H9 (cell line): Measurements from ENCODE around the gene SFMBT1. TPM values are rescaled to one million over a fixed set of nuclear protein-coding genes. Genes with fewer than 3 reads are reported as not detected.

Source experiments
- DNase-seq: peaks from one replicate; pipeline ENCODE4 v3.0.0-alpha.2; 2017
- H2AFZ ChIP-seq: one replicate; pipeline ENCODE4 v1.6.1; 2013; ENCODE audit warnings: mild to moderate bottlenecking, low read length, control low read depth, moderate library complexity
- H2AK5ac ChIP-seq: 2 replicates; pipeline ENCODE4 v1.6.1; 2013; ENCODE audit warnings: low read length, control low read depth, mixed read lengths; ENCODE audit not compliant: insufficient read length
- H2BK120ac ChIP-seq: one replicate; pipeline ENCODE4 v1.6.1; 2013; ENCODE audit warnings: low read depth, mild to moderate bottlenecking, low read length, control low read depth, inconsistent platforms; ENCODE audit not compliant: poor library complexity, severe bottlenecking
- H2BK12ac ChIP-seq: 2 replicates; pipeline ENCODE4 v1.6.1; 2013; ENCODE audit warnings: low read length, control low read depth, mixed read lengths, low read depth; ENCODE audit not compliant: insufficient read length
- H2BK15ac ChIP-seq: 2 replicates; pipeline ENCODE4 v1.6.1; 2013; ENCODE audit warnings: low read depth, low read length, control low read depth
- H2BK20ac ChIP-seq: one replicate; pipeline ENCODE4 v1.6.1; 2013; ENCODE audit warnings: low read depth, mild to moderate bottlenecking, low read length, control low read depth, inconsistent platforms; ENCODE audit not compliant: poor library complexity, severe bottlenecking
- H2BK5ac ChIP-seq: 2 replicates; pipeline ENCODE4 v1.6.1; 2013; ENCODE audit warnings: low read length, control low read depth, mixed read lengths; ENCODE audit not compliant: insufficient read length
- H3K14ac ChIP-seq: 2 replicates; pipeline ENCODE4 v1.6.1; 2013; ENCODE audit warnings: low read length, control low read depth; ENCODE audit not compliant: insufficient read depth
- H3K18ac ChIP-seq: 2 replicates; pipeline ENCODE4 v1.6.1; 2013; ENCODE audit warnings: low read depth, mild to moderate bottlenecking, mixed read lengths, low read length, control low read depth; ENCODE audit not compliant: insufficient read length
- H3K23ac ChIP-seq: 2 replicates; pipeline ENCODE4 v1.6.1; 2013; ENCODE audit warnings: low read length, control low read depth, mixed read lengths, low read depth; ENCODE audit not compliant: insufficient read length
- H3K23me2 ChIP-seq: 2 replicates; pipeline ENCODE4 v1.6.1; 2013; ENCODE audit warnings: low read depth, mild to moderate bottlenecking, mixed read lengths, low read length, control low read depth; ENCODE audit not compliant: insufficient read length, poor library complexity, severe bottlenecking
- H3K27ac ChIP-seq: 2 replicates; pipeline ENCODE4 v1.5.1; 2013; ENCODE audit warnings: low read length, control low read depth, mixed read lengths, low read depth; ENCODE audit not compliant: insufficient read length
- H3K27me3 ChIP-seq: 2 replicates; pipeline ENCODE4 v1.6.1; 2013; ENCODE audit warnings: low read length, control low read depth, inconsistent platforms; ENCODE audit not compliant: insufficient read depth
- H3K4ac ChIP-seq: 2 replicates; pipeline ENCODE4 v1.6.1; 2013; ENCODE audit warnings: low read depth, mild to moderate bottlenecking, control low read depth, inconsistent platforms, low read length, moderate library complexity
- H3K4me1 ChIP-seq: 2 replicates; pipeline ENCODE4 v1.6.1; 2013; ENCODE audit warnings: low read length, control low read depth, inconsistent platforms; ENCODE audit not compliant: insufficient read depth
- H3K4me2 ChIP-seq: 2 replicates; pipeline ENCODE4 v1.6.1; 2013; ENCODE audit warnings: low read length, control low read depth, mixed read lengths; ENCODE audit not compliant: insufficient read length, insufficient read depth
- H3K56ac ChIP-seq: 2 replicates; pipeline ENCODE4 v1.6.1; 2013; ENCODE audit warnings: low read depth, mild to moderate bottlenecking, mixed read lengths, low read length, control low read depth; ENCODE audit not compliant: insufficient read length
- H3K79me1 ChIP-seq: 2 replicates; pipeline ENCODE4 v1.6.1; 2013; ENCODE audit warnings: low read depth, mild to moderate bottlenecking, moderate library complexity, low read length, control low read depth, inconsistent platforms; ENCODE audit not compliant: insufficient read depth, poor library complexity, severe bottlenecking
- H3K79me2 ChIP-seq: 2 replicates; pipeline ENCODE4 v1.6.1; 2013; ENCODE audit warnings: low read length, control low read depth, inconsistent platforms; ENCODE audit not compliant: insufficient read depth
- H3K9ac ChIP-seq: 2 replicates; pipeline ENCODE4 v1.6.1; 2013; ENCODE audit warnings: low read length, control low read depth, mixed read lengths; ENCODE audit not compliant: insufficient read length; ENCODE audit errors: extremely low read depth
- H3K9me3 ChIP-seq: one replicate; pipeline ENCODE4 v1.6.1; 2013; ENCODE audit warnings: low read depth, low read length, inconsistent platforms; ENCODE audit not compliant: control insufficient read depth
- H3T11ph ChIP-seq: one replicate; pipeline ENCODE4 v1.6.1; 2013; ENCODE audit warnings: mild to moderate bottlenecking, low read length, control low read depth, inconsistent platforms
- H4K20me1 ChIP-seq: one replicate; pipeline ENCODE4 v1.6.1; 2013; ENCODE audit not compliant: control insufficient read depth, insufficient read length, insufficient read depth
- H4K5ac ChIP-seq: 2 replicates; pipeline ENCODE4 v1.6.1; 2013; ENCODE audit warnings: low read depth, mild to moderate bottlenecking, mixed read lengths, low read length, control low read depth; ENCODE audit not compliant: insufficient read length
- H4K8ac ChIP-seq: replicated peaks from 2 replicates; pipeline ENCODE4 v1.6.1; 2013; ENCODE audit warnings: low read length, control low read depth, mixed read lengths, low read depth; ENCODE audit not compliant: insufficient read length
- H4K91ac ChIP-seq: 2 replicates; pipeline ENCODE4 v1.6.1; 2013; ENCODE audit warnings: low read depth, mild to moderate bottlenecking, moderate library complexity, mixed read lengths, low read length, control low read depth; ENCODE audit not compliant: insufficient read length
- H3K27ac Mint-ChIP-seq, 3 experiments: 2 replicates in 2 of 3; 3 replicates in 1 of 3; pipeline ENCODE4 v1.8.0; 2020 to 2021; ENCODE audit warnings: mixed read lengths in 3 of 3, mild to moderate bottlenecking in 1 of 3, moderate library complexity in 1 of 3
- H3K27me3 Mint-ChIP-seq: 2 replicates; pipeline ENCODE4 v1.8.0; 2021; ENCODE audit warnings: low read depth, mild to moderate bottlenecking, moderate library complexity, mixed read lengths
- H3K36me3 Mint-ChIP-seq, 3 experiments: 2 replicates in 2 of 3; 3 replicates in 1 of 3; pipeline ENCODE4 v1.8.0; 2020 to 2021; ENCODE audit warnings: low read depth in 3 of 3, mixed read lengths in 3 of 3; ENCODE audit not compliant: insufficient read depth in 1 of 3
- H3K4me1 Mint-ChIP-seq, 2 experiments: 2 replicates each; pipeline ENCODE4 v1.8.0; 2020; ENCODE audit warnings: mixed read lengths in 2 of 2
- H3K4me3 Mint-ChIP-seq, 2 experiments: 2 replicates in 1 of 2; 3 replicates in 1 of 2; pipeline ENCODE4 v1.8.0; 2020 to 2021; ENCODE audit warnings: mild to moderate bottlenecking in 2 of 2, mixed read lengths in 2 of 2, moderate library complexity in 1 of 2
- H3K9me3 Mint-ChIP-seq, 2 experiments: 2 replicates in 1 of 2; 3 replicates in 1 of 2; pipeline ENCODE4 v1.8.0; 2020; ENCODE audit warnings: mild to moderate bottlenecking in 2 of 2, mixed read lengths in 2 of 2, moderate library complexity in 1 of 2
- CTCF ChIP-seq: fragments of 200-600 bp; sonication (generic); conservative IDR thresholded peaks from 3 replicates; pipeline ENCODE4 v1.8.0; 2021; ENCODE audit warnings: antibody characterized with exemption, mild to moderate bottlenecking
- total RNA-seq: library from RNA; stranded (reverse); gene quantifications from 2 replicates; pipeline ENCODE4 v1.2.1, GENCODE V29; 2021

SFMBT1 gene
- total RNA-seq, 1 experiment from 2014 or later = 15.3 TPM

GRCh38 chr3:53040351-53040820, 5.5 kb downstream of the SFMBT1 start:
- Histone ChIP-seq H3K14ac (no peak overlapping the region), H3K9ac (no peak overlapping the region), H4K20me1 (no peaks in the 10 kb centered on the region), H2BK20ac (no peak overlapping the region), H2AK5ac (no peak overlapping the region), H2BK15ac (no peak overlapping the region), H3K56ac (no peak overlapping the region), H2BK5ac (no peak overlapping the region), H4K5ac (no peak overlapping the region), H3K18ac (no peak overlapping the region), H4K91ac (no peak overlapping the region), H3K27me3 (no peaks in the 10 kb centered on the region; the same call in 1 of the 2 replicates), H3K23me2 (peaks cover 4% of the 10 kb centered on the region), H3K4ac (no peak overlapping the region), H2BK120ac (no peak overlapping the region), H3K23ac (no peak overlapping the region), H3K9me3 (no peaks in the 10 kb centered on the region), H3T11ph (no peak overlapping the region), H3K4me2 (no peak overlapping the region), H3K27ac (no peak overlapping the region), H2AFZ (no peak overlapping the region), H3K4me1 (no peaks in the 10 kb centered on the region; the same call in 1 of the 2 replicates), H4K8ac (no peak overlapping the region), H3K79me1 (peaks cover 9% of the 10 kb centered on the region), H3K79me2 (no peaks in the 10 kb centered on the region; the same call in 1 of the 2 replicates), H2BK12ac (no peak overlapping the region)
- Mint-ChIP-seq H3K27ac (no peak overlapping the region; a peak in 1 of 7 replicates), H3K27me3 (peaks cover 18% of the 10 kb centered on the region), H3K9me3 (0 out of 5 replicates have a peak, but pooled peaks cover 0 to 2% of the 10 kb centered on the region in 2 experiments), H3K4me1 (peaks cover 25 to 29% of the 10 kb centered on the region in 2 experiments), H3K36me3 (peaks cover 0 to 4% (median 0%) of the 10 kb centered on the region in 3 experiments; a peak in 2 of 7 replicates), H3K4me3 (no peak overlapping the region)
- TF ChIP-seq CTCF = no peak
- DNase-seq = no peak
